Tibial nerve (tissue), 4 donors: ENCODE data around the gene IPO13. TPM values are rescaled to one million over a fixed set of nuclear protein-coding genes. Genes with fewer than 3 reads are reported as not detected.

Experiments
- DNase-seq, 2 donors: peaks; one replicate each; pipeline ENCODE4 v3.0.0-alpha.2; 2019; ENCODE audit warnings: low spot score in 2 of 2
- H3K27ac ChIP-seq, 4 donors: fragments of 200-600 bp; sonication (generic) in 3 of 4; one replicate each; pipeline ENCODE4 v1.5.1; 2017 to 2019; ENCODE audit warnings: mild to moderate bottlenecking in 1 of 4
- H3K27me3 ChIP-seq, 2 donors: fragments of 200-600 bp; sonication (generic) in 1 of 2; one replicate each; pipeline versions ENCODE4 v1.5.1 to v1.6.0; 2017 to 2019
- H3K36me3 ChIP-seq, 3 donors: fragments of 200-600 bp; sonication (generic); one replicate each; pipeline ENCODE4 v1.5.1; 2018 to 2019
- H3K4me1 ChIP-seq, 4 donors: fragments of 200-600 bp; sonication (generic) in 3 of 4; one replicate each; pipeline ENCODE4 v1.5.1; 2017 to 2019
- H3K4me3 ChIP-seq, 4 donors: fragments of 200-600 bp; sonication (generic) in 3 of 4; one replicate each; pipeline ENCODE4 v1.5.1; 2017 to 2019; ENCODE audit warnings: mild to moderate bottlenecking in 1 of 4, moderate library complexity in 1 of 4
- H3K9me3 ChIP-seq, 4 donors: fragments of 200-600 bp; sonication (generic) in 3 of 4; one replicate each; pipeline ENCODE4 v1.5.1; 2017 to 2019
- CTCF ChIP-seq, 5 experiments: fragments of 200-600 bp in 3 of 5; fragments of 450-650 bp in 2 of 5; sonication (generic) in 3 of 5; IDR thresholded peaks; one replicate each; pipeline ENCODE4 v1.5.1; 2016 to 2019; ENCODE audit warnings: antibody characterized with exemption in 5 of 5, mild to moderate bottlenecking in 3 of 5, moderate library complexity in 2 of 5
- EP300 ChIP-seq, 2 donors: sonication (generic); formaldehyde crosslinking; IDR thresholded peaks; one replicate each; pipeline ENCODE4 v1.6.1; 2017; ENCODE audit warnings: antibody characterized with exemption in 2 of 2, mild to moderate bottlenecking in 1 of 2
- POLR2A ChIP-seq, 2 donors: fragments of 450-650 bp; IDR thresholded peaks; one replicate each; pipeline ENCODE4 v1.6.1; 2017; ENCODE audit warnings: antibody characterized with exemption in 2 of 2, mild to moderate bottlenecking in 2 of 2, moderate library complexity in 2 of 2
- WGBS, 2 donors: methylation state at CpG; one replicate each; pipeline ENCODE4 v1.1.5; 2018; 5-methylcytosine and 5-hydroxymethylcytosine counted together
- total RNA-seq, 4 donors: library from RNA; depleted of rRNA; stranded (reverse); fragments of >200 nt; gene quantifications; one replicate each; pipeline ENCODE4 v1.1.0, GENCODE V29; 2016

Gene IPO13
- total RNA-seq, 4 donors from 2014 or later: 27.8 to 41.1 (median 31.2) TPM

GRCh38 chr1:43937179-43937865 is 9.4 kb upstream of the IPO13 start:
- Histone ChIP-seq H3K27me3 (peaks cover 0 to 25% of the 10 kb centered on the region in 2 donors), H3K36me3 (no peaks in the 10 kb centered on the region), H3K4me3 (no peak overlapping the region), H3K27ac (no peak overlapping the region), H3K4me1 (peaks cover 0 to 36% (median 21%) of the 10 kb centered on the region in 4 donors), H3K9me3 (no peaks in the 10 kb centered on the region)
- no peak for DNase-seq
- 86 to 88% methylated on average over 6 to 8 of the region's 8 CpGs for WGBS, 2 donors
- no peak for TF ChIP-seq POLR2A (IDR thresholded peaks at IDR 0.05)
- TF ChIP-seq EP300 (IDR thresholded peaks at IDR 0.05): no peak
- no peak for TF ChIP-seq CTCF (IDR thresholded peaks at IDR 0.05)

GRCh38 chr1:43938383-43938782 is 8.4 kb upstream of the IPO13 start:
- Histone ChIP-seq H3K27me3 (peaks cover 0 to 17% of the 10 kb centered on the region in 2 donors), H3K4me3 (no peak overlapping the region), H3K4me1 (peaks cover 0 to 31% (median 20%) of the 10 kb centered on the region in 4 donors), H3K9me3 (no peaks in the 10 kb centered on the region), H3K27ac (no peak overlapping the region), H3K36me3 (no peaks in the 10 kb centered on the region)
- no peak for DNase-seq
- 64 to 77% methylated on average over 10 of the region's 10 CpGs for WGBS, 2 donors
- no peak for TF ChIP-seq CTCF (IDR thresholded peaks at IDR 0.05)
- TF ChIP-seq EP300 (IDR thresholded peaks at IDR 0.05): no peak
- no peak for TF ChIP-seq POLR2A (IDR thresholded peaks at IDR 0.05)

- Histone ChIP-seq H3K27me3 (peaks cover 0 to 10% of the 10 kb centered on the region in 2 donors), H3K36me3 (no peaks in the 10 kb centered on the region), H3K9me3 (no peaks in the 10 kb centered on the region), H3K4me1 (peaks cover 0 to 24% (median 13%) of the 10 kb centered on the region in 4 donors), H3K27ac (no peak overlapping the region), H3K4me3 (no peak overlapping the region)
- TF ChIP-seq EP300 (IDR thresholded peaks at IDR 0.05): no peak
- TF ChIP-seq POLR2A (IDR thresholded peaks at IDR 0.05): no peak
- no peak for TF ChIP-seq CTCF (IDR thresholded peaks at IDR 0.05)
- WGBS, 2 donors: 61 to 64% methylated on average over 3 of the region's 3 CpGs
- no peak for DNase-seq
Measured at GRCh38 chr1:43938892-43939587, 7.7 kb upstream of the IPO13 start.

- H3K9me3 ChIP-seq: no peaks in the 10 kb centered on the region
- H3K4me3 ChIP-seq: no peak overlapping the region
- H3K4me1 ChIP-seq: peaks cover 0 to 19% (median 9%) of the 10 kb centered on the region in 4 donors
- 80 to 81% methylated on average over 3 of the region's 3 CpGs for WGBS, 2 donors
- no peaks in the 10 kb centered on the region for H3K36me3 ChIP-seq
- DNase-seq: no peak
- no peak overlapping the region for H3K27ac ChIP-seq
- H3K27me3 ChIP-seq: no peaks in the 10 kb centered on the region
- no peak for TF ChIP-seq POLR2A (IDR thresholded peaks at IDR 0.05)
- TF ChIP-seq CTCF (IDR thresholded peaks at IDR 0.05): no peak
- no peak for TF ChIP-seq EP300 (IDR thresholded peaks at IDR 0.05)
Measured at GRCh38 chr1:43942411-43942810, 4.3 kb upstream of the IPO13 start.

GRCh38 chr1:43944860-43945259 is 1.9 kb upstream of the IPO13 start:
- WGBS, 2 donors: 89 to 97% methylated on average over 1 of the region's 1 CpG
- Histone ChIP-seq H3K4me3 (no peak overlapping the region), H3K27ac (no peak overlapping the region), H3K27me3 (no peaks in the 10 kb centered on the region), H3K36me3 (peaks cover 0 to 7% (median 1%) of the 10 kb centered on the region in 3 donors), H3K4me1 (peaks cover 0 to 43% (median 24%) of the 10 kb centered on the region in 4 donors), H3K9me3 (no peaks in the 10 kb centered on the region)
- DNase-seq: no peak
- TF ChIP-seq CTCF (IDR thresholded peaks at IDR 0.05): no peak
- TF ChIP-seq EP300 (IDR thresholded peaks at IDR 0.05): no peak
- TF ChIP-seq POLR2A (IDR thresholded peaks at IDR 0.05): no peak
